Thymus (tissue), 11 donors: ENCODE data around the gene IGF2BP2. TPM values are rescaled to one million over a fixed set of nuclear protein-coding genes. Genes with fewer than 3 reads are reported as not detected.
"Not testable (repeated sequence)": the region's sequence is repeated elsewhere in the genome, so short reads cannot be mapped to it uniquely, and the experiment has no call there.

Source experiments
- DNase-seq, 9 donors: peaks; one replicate each; pipeline ENCODE4 v3.0.0-alpha.2; 2013; ENCODE audit warnings: low spot score in 9 of 9, low read depth in 6 of 9, missing footprints in 1 of 9
- H3K27ac ChIP-seq, 2 donors: one replicate each; pipeline ENCODE4 v1.5.1; 2013; ENCODE audit warnings: control low read depth in 1 of 2, low read depth in 1 of 2, low read length in 1 of 2, mild to moderate bottlenecking in 1 of 2, moderate library complexity in 1 of 2
- H3K27me3 ChIP-seq, 2 donors: one replicate each; pipeline ENCODE4 v1.5.1; 2013; ENCODE audit warnings: low read length in 1 of 2; ENCODE audit not compliant: control insufficient read depth in 2 of 2, insufficient read depth in 1 of 2
- H3K36me3 ChIP-seq, 2 donors: one replicate each; pipeline ENCODE4 v1.5.1; 2013; ENCODE audit warnings: low read length in 1 of 2, mild to moderate bottlenecking in 1 of 2, moderate library complexity in 1 of 2; ENCODE audit not compliant: control insufficient read depth in 2 of 2, insufficient read depth in 2 of 2
- H3K4me1 ChIP-seq, 2 donors: one replicate each; pipeline ENCODE4 v1.5.1; 2013; ENCODE audit warnings: low read length in 2 of 2; ENCODE audit not compliant: control insufficient read depth in 2 of 2, insufficient read depth in 2 of 2
- H3K4me3 ChIP-seq, 2 donors: one replicate each; pipeline ENCODE4 v1.5.1; 2013; ENCODE audit warnings: low read length in 2 of 2, control low read depth in 1 of 2, mild to moderate bottlenecking in 1 of 2
- H3K9me3 ChIP-seq, 2 donors: one replicate each; pipeline ENCODE4 v1.5.1; 2013; ENCODE audit warnings: low read length in 1 of 2, mild to moderate bottlenecking in 1 of 2; ENCODE audit not compliant: control insufficient read depth in 2 of 2, insufficient read depth in 1 of 2
- WGBS: extraction: QIAGEN DNeasy Blood & Tissue Kit; methylation state at CpG from one replicate; pipeline ENCODE4 v1.1.7; 2013; 5-methylcytosine and 5-hydroxymethylcytosine counted together
- polyA plus RNA-seq: library from polyadenylated mRNA; stranded (reverse); fragments of 200-250 nt; gene quantifications from one replicate; pipeline ENCODE4 v1.2.3, GENCODE V29; 2013
- total RNA-seq: library from RNA; stranded (reverse); fragments of 120-200 nt; gene quantifications from one replicate; pipeline ENCODE4 v1.2.4, GENCODE V29; 2013
- donor health status: healthy.

The IGF2BP2 gene
- total and polyA plus RNA-seq, 2 donors = 2.0 to 12.1 TPM

- no peaks in the 10 kb centered on the region for H3K4me1 ChIP-seq
- H3K27me3 ChIP-seq = no peaks in the 10 kb centered on the region
- H3K4me3 ChIP-seq = no peak overlapping the region
- no peaks in the 10 kb centered on the region for H3K9me3 ChIP-seq
- 98% methylated on average over 3 of the region's 3 CpGs for WGBS
- H3K27ac ChIP-seq = no peak overlapping the region
- DNase-seq = no peak
- H3K36me3 ChIP-seq = no peaks in the 10 kb centered on the region
Measured at GRCh38 chr3:185844051-185844450, 19.2 kb upstream of the IGF2BP2 start.

DNA sequence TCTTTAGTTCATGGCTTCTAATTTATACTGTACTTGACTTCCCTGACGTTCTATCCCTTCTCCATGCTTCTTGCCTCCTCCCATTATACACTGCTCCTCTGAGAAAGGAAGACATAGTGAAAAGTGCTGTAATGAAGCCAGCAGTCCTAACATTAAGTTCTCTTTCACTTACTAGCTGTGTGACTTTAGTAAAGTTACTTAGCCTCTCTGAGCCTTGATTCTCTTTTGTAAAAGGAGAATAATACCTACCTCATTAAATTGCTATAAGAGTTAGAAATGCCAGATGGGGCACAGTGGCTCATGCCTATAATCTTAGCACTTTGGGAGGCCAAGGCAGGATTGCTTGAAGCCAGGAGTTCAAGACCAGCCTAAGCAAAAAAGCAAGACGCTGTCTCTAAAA is 18.8 kb upstream of the IGF2BP2 start:
- no peaks in the 10 kb centered on the region for H3K36me3 ChIP-seq
- H3K4me1 ChIP-seq = no peaks in the 10 kb centered on the region
- H3K4me3 ChIP-seq = no peak overlapping the region
- H3K27me3 ChIP-seq = no peaks in the 10 kb centered on the region
- 97% methylated on average over 2 of the region's 2 CpGs for WGBS
- H3K9me3 ChIP-seq = no peaks in the 10 kb centered on the region
- H3K27ac ChIP-seq = no peak overlapping the region
- no peak for DNase-seq

GRCh38 chr3:185843126-185843525 is 18.3 kb upstream of the IGF2BP2 start:
- Histone ChIP-seq H3K4me1 (no peaks in the 10 kb centered on the region), H3K27me3 (no peaks in the 10 kb centered on the region), H3K4me3 (no peak overlapping the region), H3K36me3 (no peaks in the 10 kb centered on the region), H3K27ac (no peak overlapping the region), H3K9me3 (no peaks in the 10 kb centered on the region)
- DNase-seq = no peak
- 93% methylated on average over 3 of the region's 3 CpGs for WGBS

- no peak for DNase-seq
- no peaks in the 10 kb centered on the region for H3K27me3 ChIP-seq
- WGBS = 97% methylated on average over 4 of the region's 4 CpGs
- no peaks in the 10 kb centered on the region for H3K4me1 ChIP-seq
- no peaks in the 10 kb centered on the region for H3K9me3 ChIP-seq
- no peaks in the 10 kb centered on the region for H3K36me3 ChIP-seq
- no peak overlapping the region for H3K27ac ChIP-seq
- no peak overlapping the region for H3K4me3 ChIP-seq
Measured at GRCh38 chr3:185842241-185842640, 17.4 kb upstream of the IGF2BP2 start.

DNA sequence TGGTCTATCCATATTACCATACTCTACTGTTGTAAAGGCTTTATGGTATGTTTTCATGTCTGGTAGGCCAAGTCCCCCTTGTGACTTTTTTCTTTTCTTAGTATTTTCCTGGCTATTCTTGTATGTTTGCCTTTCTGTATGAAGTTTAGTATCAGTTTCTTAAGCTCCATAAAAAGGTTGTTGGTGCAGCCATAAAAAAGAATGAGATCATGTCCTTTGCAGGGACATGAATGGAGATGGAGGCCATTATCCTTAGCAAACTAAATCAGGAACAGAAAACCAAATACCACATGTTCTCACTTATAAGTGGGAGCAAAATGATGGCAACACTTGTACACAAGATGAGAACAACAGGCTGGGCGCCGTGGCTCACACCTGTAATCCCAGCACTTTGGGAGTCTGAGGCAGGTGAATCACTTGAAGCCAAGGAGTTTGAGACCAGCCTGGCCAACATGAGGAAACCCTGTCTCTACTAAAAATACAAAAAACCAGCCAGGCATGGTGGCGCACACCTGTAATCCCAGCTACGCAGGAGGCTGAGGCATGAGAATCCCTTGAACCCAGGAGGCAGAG is 13.7 kb upstream of the IGF2BP2 start:
- WGBS = 98% methylated on average over 4 of the region's 4 CpGs
- DNase-seq, H3K4me3 ChIP-seq, H3K9me3 ChIP-seq, H3K4me1 ChIP-seq, H3K27me3 ChIP-seq, H3K27ac ChIP-seq, H3K36me3 ChIP-seq: not testable (repeated sequence)

DNA sequence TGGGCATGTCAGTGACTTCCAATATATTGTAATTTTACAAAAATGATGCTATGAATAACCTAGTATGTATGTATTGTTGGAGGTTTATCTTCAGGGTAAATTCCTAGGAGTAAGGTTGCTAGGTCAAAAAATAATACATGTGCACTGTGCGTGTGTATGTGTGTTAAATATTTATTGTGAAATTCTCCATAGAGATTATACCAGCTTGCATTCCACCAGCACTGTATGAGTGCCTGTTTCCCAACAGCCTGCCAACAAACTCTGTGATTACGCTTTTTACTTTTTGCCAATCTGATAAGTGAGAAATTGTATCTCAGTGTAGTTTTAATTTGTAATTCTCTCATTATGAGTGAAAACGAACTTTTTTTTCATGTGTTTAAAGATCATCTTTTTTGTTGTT is 12.6 kb upstream of the IGF2BP2 start:
- no peak for DNase-seq
- 95% methylated on average over 3 of the region's 3 CpGs for WGBS
- Histone ChIP-seq H3K27ac (no peak overlapping the region), H3K27me3 (no peaks in the 10 kb centered on the region), H3K9me3 (no peaks in the 10 kb centered on the region), H3K36me3 (no peaks in the 10 kb centered on the region), H3K4me3 (no peak overlapping the region), H3K4me1 (no peaks in the 10 kb centered on the region)

DNA sequence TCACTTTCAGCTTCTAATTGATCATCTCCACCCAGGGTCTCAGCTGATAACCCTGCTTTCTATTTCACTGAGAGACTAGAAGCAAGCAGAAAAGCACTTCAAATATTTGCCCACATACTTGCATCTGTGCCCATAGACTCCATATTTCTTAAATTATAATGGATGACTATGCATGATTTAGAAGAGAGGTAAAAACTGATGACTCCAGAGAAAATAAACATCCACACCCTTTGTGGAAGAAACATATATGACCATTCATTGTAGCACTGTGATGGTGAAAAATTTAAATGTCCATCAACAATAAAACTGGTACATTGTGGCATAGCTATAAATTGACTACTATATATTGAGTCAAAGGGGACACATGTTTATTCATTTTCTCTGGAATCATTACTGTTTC is 7.1 kb upstream of the IGF2BP2 start:
- no peaks in the 10 kb centered on the region for H3K4me1 ChIP-seq
- DNase-seq = no peak

GRCh38 chr3:185831195-185831594 is 6.4 kb upstream of the IGF2BP2 start:
- Histone ChIP-seq H3K27me3 (peaks cover 6 to 8% of the 10 kb centered on the region in 2 donors), H3K27ac (no peak overlapping the region), H3K4me3 (no peak overlapping the region), H3K9me3 (no peaks in the 10 kb centered on the region), H3K36me3 (no peaks in the 10 kb centered on the region), H3K4me1 (peaks cover 0 to 3% of the 10 kb centered on the region in 2 donors)
- no peak for DNase-seq
- WGBS = 96% methylated on average over 3 of the region's 3 CpGs

More for the DNA sequence above, 7.1 kb upstream of the IGF2BP2 start:
- Histone ChIP-seq H3K9me3 (no peaks in the 10 kb centered on the region), H3K27ac (no peak overlapping the region), H3K36me3 (no peaks in the 10 kb centered on the region), H3K4me3 (no peak overlapping the region), H3K27me3 (no peaks in the 10 kb centered on the region)

- peaks cover 7% of the 10 kb centered on the region in 2 donors for H3K4me1 ChIP-seq
- 96% methylated on average over 5 of the region's 5 CpGs for WGBS
- H3K9me3 ChIP-seq = no peaks in the 10 kb centered on the region
- H3K36me3 ChIP-seq = no peaks in the 10 kb centered on the region
- DNase-seq = no peak
- no peak overlapping the region for H3K27ac ChIP-seq
- no peak overlapping the region for H3K4me3 ChIP-seq
- H3K27me3 ChIP-seq = peaks cover 14 to 16% of the 10 kb centered on the region in 2 donors
Measured at GRCh38 chr3:185830018-185830797, 5.4 kb upstream of the IGF2BP2 start.
